GM12872 (cell line): Measurements from ENCODE around the gene HSPB2.

Source experiments
- TF ChIP-seq, protein P1 (sequence below): IDR thresholded peaks from 3 replicates; pipeline ENCODE4 v1.5.1; 2011; ENCODE audit warnings: low read depth, mild to moderate bottlenecking, low read length, moderate library complexity; ENCODE audit not compliant: insufficient read depth

The HSPB2 gene

DNA sequence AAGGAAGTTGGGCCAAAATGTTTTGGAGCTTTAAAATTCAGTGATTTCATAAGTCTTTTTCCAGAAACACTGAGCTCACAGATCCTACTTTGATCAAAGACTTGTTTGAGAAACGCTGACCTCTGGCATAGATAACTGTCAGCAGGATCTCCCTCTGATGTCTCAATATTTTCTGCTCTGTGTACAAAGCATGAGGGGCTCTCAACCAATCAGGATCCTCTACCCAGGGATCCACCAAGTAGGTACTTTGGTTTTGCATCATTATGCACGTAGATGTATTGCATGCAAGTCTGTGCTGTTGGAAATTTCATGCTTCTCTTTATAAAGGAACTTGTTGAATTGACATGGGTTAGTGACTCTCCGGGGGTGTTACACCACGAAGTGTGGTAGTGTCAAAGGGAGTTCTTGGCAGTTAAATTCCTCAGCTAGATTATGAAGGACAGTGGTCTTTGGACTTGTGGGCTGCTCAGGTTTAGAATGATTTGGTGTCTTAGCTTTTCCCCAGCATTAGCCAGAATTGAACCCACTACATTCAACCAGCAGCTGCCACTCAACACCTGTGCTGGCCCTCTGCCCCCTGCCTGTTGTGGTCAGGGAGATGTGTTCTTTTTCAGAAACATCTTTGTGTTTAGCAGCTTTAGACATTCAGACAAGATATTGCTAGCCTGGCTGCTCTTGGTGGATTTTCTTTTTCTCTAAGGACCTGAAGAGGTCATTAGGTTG is 22.9 kb downstream of the HSPB2 start:
- TF ChIP-seq, protein P1, sequence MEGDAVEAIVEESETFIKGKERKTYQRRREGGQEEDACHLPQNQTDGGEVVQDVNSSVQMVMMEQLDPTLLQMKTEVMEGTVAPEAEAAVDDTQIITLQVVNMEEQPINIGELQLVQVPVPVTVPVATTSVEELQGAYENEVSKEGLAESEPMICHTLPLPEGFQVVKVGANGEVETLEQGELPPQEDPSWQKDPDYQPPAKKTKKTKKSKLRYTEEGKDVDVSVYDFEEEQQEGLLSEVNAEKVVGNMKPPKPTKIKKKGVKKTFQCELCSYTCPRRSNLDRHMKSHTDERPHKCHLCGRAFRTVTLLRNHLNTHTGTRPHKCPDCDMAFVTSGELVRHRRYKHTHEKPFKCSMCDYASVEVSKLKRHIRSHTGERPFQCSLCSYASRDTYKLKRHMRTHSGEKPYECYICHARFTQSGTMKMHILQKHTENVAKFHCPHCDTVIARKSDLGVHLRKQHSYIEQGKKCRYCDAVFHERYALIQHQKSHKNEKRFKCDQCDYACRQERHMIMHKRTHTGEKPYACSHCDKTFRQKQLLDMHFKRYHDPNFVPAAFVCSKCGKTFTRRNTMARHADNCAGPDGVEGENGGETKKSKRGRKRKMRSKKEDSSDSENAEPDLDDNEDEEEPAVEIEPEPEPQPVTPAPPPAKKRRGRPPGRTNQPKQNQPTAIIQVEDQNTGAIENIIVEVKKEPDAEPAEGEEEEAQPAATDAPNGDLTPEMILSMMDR = no peak

DNA sequence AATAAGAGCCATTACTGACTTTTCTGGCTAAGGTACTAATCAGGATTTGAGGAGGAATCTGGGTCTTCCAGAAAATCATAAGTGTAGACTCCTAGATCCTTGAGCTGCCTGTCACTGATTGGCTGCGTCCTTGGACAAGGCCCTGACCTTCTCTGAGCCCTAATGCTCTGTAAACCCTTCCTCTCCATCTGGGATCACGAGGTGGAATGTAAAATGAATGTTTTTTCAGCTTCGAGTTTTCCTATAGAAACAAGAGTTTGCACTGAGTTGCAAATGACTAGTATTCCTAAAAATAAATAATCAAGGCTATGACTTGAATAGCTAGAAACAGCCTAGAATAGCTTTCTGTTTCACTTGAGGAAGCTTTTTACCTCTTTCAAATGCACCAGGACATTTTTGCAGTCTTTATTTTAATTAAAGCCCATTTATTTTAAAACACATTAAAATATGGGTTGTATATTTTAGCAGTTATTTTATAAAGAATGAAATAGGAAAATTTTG is 23.6 kb downstream of the HSPB2 start:
- TF ChIP-seq, protein P1 = no peak

DNA sequence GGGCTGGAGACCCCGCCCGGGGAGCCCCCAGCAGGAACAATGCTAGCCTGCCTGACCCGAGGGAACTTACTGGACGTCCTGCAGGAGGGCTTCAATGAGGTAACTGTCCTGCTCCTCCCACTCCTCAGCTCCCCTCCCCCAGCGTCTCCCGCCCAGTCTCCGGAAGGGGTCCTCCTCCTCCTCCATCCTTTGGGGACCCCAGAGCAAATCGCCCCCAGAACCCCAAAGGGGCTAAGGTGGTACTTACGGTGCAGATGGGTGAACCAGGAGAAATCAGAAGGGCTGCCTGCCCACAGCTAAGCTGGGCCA is 24.9 kb downstream of the HSPB2 start:
- TF ChIP-seq, protein P1 = no peak

DNA sequence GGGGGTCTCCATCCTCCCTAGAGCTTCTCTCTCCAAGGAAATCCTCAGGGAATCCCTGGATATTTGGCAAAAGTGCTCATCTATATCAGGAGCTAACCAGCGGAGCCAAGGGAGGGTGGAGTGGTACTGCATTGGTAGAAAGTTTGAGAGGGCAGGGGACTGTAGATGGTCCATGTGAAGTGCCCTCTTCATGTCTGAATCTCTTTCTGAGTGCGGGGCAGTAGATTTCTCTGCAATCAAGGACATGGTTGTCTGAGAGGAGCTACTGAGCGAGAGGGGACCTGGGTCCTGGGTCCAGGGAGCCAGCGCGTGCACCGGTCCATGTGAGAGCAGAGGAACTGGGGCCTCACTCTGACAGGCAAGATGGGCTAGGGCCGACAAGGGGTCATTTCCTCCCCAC is 25.3 kb downstream of the HSPB2 start:
- TF ChIP-seq, protein P1 = no peak

DNA sequence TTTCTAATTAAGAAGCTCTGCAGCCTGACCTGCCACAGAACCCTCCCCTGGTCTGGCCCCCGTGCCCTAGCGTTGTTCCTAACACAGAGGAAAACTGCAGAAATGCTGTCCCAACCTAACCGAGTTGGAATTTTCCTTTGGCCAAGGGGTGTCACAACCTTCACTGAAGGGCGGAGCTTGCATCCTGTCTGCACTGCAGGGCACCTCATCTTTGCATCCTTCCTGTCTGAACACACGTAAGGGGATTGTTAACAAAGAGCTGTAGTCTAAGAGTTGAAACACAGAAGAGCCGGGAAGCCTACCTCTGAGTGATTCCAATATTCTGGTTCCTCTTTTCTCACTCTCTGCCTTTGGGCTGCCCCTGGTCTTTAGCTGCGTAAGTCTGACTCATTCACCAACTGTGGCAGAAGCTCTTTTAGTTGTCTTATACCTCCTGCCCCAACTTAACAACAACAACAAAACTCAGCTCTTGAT is 26.2 kb downstream of the HSPB2 start:
- TF ChIP-seq, protein P1 = no peak

DNA sequence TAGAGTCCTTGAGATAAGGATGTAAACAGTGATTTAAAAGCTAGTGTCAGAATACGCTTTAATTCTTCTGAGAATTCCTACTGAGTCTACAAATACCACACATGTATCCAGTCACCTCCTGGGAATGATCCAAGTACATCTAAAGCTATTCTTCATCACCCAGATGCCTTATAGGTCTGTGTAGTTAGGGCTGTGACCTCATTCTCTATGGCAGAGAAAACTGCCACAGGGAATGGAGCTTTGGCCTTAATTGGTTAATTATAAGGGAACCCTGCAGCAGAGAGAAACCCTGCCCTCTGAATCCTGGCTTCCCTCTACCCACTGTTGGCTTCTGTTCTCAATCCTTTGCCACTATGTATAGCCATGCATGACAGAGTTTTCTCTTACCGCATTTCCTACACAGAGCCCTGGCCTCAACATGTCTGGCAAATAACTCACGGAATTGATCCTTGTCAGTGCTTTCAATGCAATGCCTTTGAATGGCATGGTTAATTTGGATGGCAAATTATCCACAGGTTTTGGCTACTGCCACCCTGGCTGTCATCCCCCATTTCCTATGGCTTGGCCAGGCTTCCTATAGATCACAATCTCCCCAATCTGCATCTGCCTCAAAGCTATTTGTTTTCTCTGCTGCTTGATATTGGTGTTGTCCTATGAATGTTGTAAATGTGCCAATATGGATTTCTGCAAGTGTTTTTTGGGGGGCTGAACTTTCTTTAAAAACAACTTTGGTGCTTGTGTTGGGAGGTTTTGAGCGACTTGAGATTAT is 27.5 kb downstream of the HSPB2 start:
- TF ChIP-seq, protein P1 = no peak

DNA sequence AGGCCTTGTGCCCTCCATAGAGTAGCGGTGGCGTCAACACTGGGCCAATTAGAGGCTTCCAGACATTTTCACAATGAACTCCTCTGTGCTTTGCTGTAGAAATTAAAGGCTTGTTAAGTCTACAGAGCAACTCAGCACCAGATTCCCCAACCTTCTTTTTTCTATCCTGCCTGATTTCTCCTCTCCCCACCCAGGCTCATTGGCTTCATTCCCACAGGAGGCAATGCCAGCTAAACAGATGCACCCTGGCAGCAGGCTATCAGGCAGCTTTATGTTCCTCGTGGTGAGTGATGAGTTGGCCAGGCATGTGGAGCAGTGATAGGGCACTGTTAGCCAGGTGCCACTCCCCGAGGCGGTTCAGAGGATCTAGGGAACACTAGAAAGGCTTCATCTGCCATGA is 29.4 kb downstream of the HSPB2 start:
- TF ChIP-seq, protein P1 = no peak
